Loucy (cell line): Measurements from ENCODE around the gene SHISA3.

ENCODE experiments used
- CTCF ChIP-seq: fragments of 200-600 bp; sonication (generic); conservative IDR thresholded peaks from 2 replicates; pipeline ENCODE4 v1.5.1; 2014; ENCODE audit warnings: mild to moderate bottlenecking, antibody characterized with exemption, low read length
- EZH2phosphoT487 ChIP-seq: fragments of 200-600 bp; IDR thresholded peaks from 2 replicates; pipeline ENCODE4 v1.6.1; 2018; ENCODE audit warnings: antibody characterized with exemption, mild to moderate bottlenecking, moderate library complexity, borderline replicate concordance

GRCh38 chr4:42410446-42410845 lies 13.2 kb downstream of the SHISA3 start:
- no peak for TF ChIP-seq CTCF
- no peak for TF ChIP-seq EZH2phosphoT487
